PC-3 (cell line): Measurements from ENCODE around the gene ZNF423. TPM values are rescaled to one million over a fixed set of nuclear protein-coding genes. Genes with fewer than 3 reads are reported as not detected.

ENCODE experiments used
- ATAC-seq: fragments of 200-7000 bp; cut with Tn5 transposase; 2 replicates; pipeline ENCODE4 v1.9.1; 2020; ENCODE audit warnings: mild to moderate bottlenecking, moderate library complexity
- BruUV-seq: library from RNA; stranded (reverse); fragments of 400-500 nt; replicated peaks from 2 replicates; lab custom pipeline; 2021; lab: Mats Ljungman, UMichigan
- CTCF ChIA-PET: fragments of 300-600 bp; sonication (Branson Sonifier 250); formaldehyde crosslinking; loops from one replicate; lab custom pipeline; 2022; ENCODE audit warnings: antibody characterized with exemption; lab: Charles Lee
- POLR2A ChIA-PET: fragments of 300-600 bp; sonication (Branson Sonifier 250); formaldehyde crosslinking; loops from one replicate; lab custom pipeline; 2022; ENCODE audit warnings: antibody characterized with exemption; ENCODE audit not compliant: unreplicated experiment; lab: Charles Lee
- DNase-seq: peaks from one replicate; pipeline ENCODE4 v3.0.0-alpha.2; 2015
- H2AFZ ChIP-seq: fragments of 300-600 bp; sonication (generic); 2 replicates; pipeline ENCODE4 v1.6.0; 2016; ENCODE audit warnings: antibody characterized with exemption, low read length
- H3F3A ChIP-seq: fragments of 300-600 bp; sonication (generic); one replicate; pipeline ENCODE4 v1.6.0; 2017; ENCODE audit warnings: antibody characterized with exemption, low read length, control low read depth, mild to moderate bottlenecking; ENCODE audit not compliant: unreplicated experiment
- H3K27ac ChIP-seq: fragments of 300-600 bp; sonication (generic); 2 replicates; pipeline ENCODE4 v1.5.1; 2016; ENCODE audit warnings: mild to moderate bottlenecking, low read length
- H3K27me3 ChIP-seq: fragments of 300-600 bp; sonication (generic); 2 replicates; pipeline ENCODE4 v1.6.1; 2016; ENCODE audit warnings: low read length, mixed read lengths
- H3K36me3 ChIP-seq: fragments of 300-600 bp; sonication (generic); 2 replicates; pipeline ENCODE4 v1.6.1; 2016; ENCODE audit warnings: low read depth, mixed run types, low read length, mixed read lengths
- H3K4me1 ChIP-seq: fragments of 300-600 bp; sonication (generic); 2 replicates; pipeline ENCODE4 v1.5.1; 2016; ENCODE audit warnings: low read length; ENCODE audit not compliant: insufficient read depth
- H3K4me2 ChIP-seq: fragments of 300-600 bp; sonication (generic); 2 replicates; pipeline ENCODE4 v1.6.0; 2016; ENCODE audit warnings: low read length
- H3K4me3 ChIP-seq: fragments of 300-600 bp; sonication (generic); 2 replicates; pipeline ENCODE4 v1.5.1; 2016; ENCODE audit warnings: mild to moderate bottlenecking, low read length, mixed read lengths
- H3K79me2 ChIP-seq: fragments of 300-600 bp; sonication (generic); 2 replicates; pipeline ENCODE4 v1.6.1; 2017; ENCODE audit warnings: low read length, mixed read lengths
- H3K9ac ChIP-seq: fragments of 300-600 bp; sonication (generic); 2 replicates; pipeline ENCODE4 v1.6.0; 2016; ENCODE audit warnings: mild to moderate bottlenecking, low read length
- H3K9me2 ChIP-seq: fragments of 300-600 bp; sonication (generic); replicated peaks from 2 replicates; pipeline ENCODE4 v1.6.1; 2016; ENCODE audit warnings: mixed run types, low read length, mixed read lengths
- H3K9me3 ChIP-seq: fragments of 300-600 bp; sonication (generic); 2 replicates; pipeline ENCODE4 v1.6.1; 2016; ENCODE audit warnings: low read length, mixed read lengths
- H4K20me1 ChIP-seq: fragments of 300-600 bp; sonication (generic); 2 replicates; pipeline ENCODE4 v1.6.1; 2016; ENCODE audit warnings: low read length, mixed read lengths
- EZH2 ChIP-seq: fragments of 300-600 bp; sonication (generic); IDR thresholded peaks from one replicate; pipeline ENCODE4 v1.6.1; 2017; ENCODE audit warnings: antibody characterized with exemption, mild to moderate bottlenecking, low read length; ENCODE audit not compliant: unreplicated experiment
- EZH2phosphoT487 ChIP-seq: fragments of 300-600 bp; sonication (generic); IDR thresholded peaks from 2 replicates; pipeline ENCODE4 v1.6.1; 2018; ENCODE audit warnings: mild to moderate bottlenecking, antibody characterized with exemption, low read length, borderline replicate concordance
- intact Hi-C: fragments of 100-400 bp; cut with micrococcal nuclease; formaldehyde crosslinking; loops from 2 replicates; pipeline ENCODE4 v1.9.0; 2023
- total RNA-seq: library from RNA; depleted of rRNA; stranded (reverse); fragments of >200 nt; gene quantifications from 2 replicates; pipeline ENCODE4 v1.2.3, GENCODE V29; 2014
- TF ChIP-seq, protein P1 (sequence below): fragments of 300-600 bp; sonication (generic); conservative IDR thresholded peaks from 2 replicates; pipeline ENCODE4 v1.5.1; 2017; ENCODE audit warnings: antibody characterized with exemption, low read depth, mild to moderate bottlenecking, low read length

Gene ZNF423
- total RNA-seq, 1 experiment from 2014 or later, result not detected

DNA sequence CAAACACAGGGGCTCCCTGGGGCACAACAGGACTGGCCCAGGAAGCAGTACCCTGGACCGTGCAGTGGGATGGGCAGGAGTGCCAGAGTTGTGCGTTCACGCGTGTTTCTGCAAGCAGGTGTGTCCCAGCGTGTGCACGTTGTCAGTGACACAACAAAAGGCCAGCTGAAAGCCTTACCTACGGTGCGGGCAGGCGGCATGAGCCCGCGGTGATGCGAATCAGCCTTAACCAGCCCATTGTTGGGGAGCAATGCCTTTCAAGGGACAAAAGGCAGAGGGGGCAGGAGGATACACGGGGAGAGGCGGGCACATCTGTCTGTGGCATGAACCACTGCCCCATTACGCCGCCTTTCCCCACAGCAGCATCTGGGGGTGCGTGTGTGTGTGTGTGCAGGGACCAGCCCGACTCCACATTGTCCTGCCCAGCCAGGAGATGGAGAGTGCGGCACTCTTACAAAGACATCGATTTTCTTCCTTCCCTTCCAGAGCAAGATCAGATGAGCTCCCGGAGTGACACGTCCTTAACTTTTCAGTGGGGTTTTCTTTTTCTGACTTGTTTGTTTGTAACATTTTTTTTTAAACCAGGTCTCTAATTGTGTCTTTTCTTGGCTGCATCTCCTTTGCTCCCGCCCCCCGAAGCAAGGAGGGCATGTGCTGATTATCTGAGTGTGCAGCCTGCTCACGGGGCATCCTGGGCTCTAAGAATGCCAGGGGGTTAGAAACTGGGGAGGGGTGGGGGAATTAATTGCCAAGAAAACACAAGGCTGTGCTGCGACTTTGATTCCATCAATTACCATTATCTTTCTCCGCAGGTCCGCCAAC is 158.1 kb downstream of the ZNF423 start:
- ATAC-seq (no peak), DNase-seq (no peak)
- Histone ChIP-seq H3K27ac (no peak overlapping the region), H3K9ac (no peak overlapping the region), H3K79me2 (no peaks in the 10 kb centered on the region), H3F3A (no peaks in the 10 kb centered on the region), H3K9me3 (no peaks in the 10 kb centered on the region), H2AFZ (no peak overlapping the region), H3K36me3 (no peaks in the 10 kb centered on the region), H4K20me1 (no peaks in the 10 kb centered on the region), H3K9me2 (no peaks in the 10 kb centered on the region), H3K4me2 (no peak overlapping the region), H3K4me1 (no peaks in the 10 kb centered on the region), H3K27me3 (peaks cover 30% of the 10 kb centered on the region), H3K4me3 (no peak overlapping the region)
- CTCF ChIA-PET, result no interaction called here
- POLR2A ChIA-PET, result no interaction called here
- BruUV-seq, result no TSS peak
- intact Hi-C loops, result no loop called here
- TF ChIP-seq EZH2 (no peak), EZH2phosphoT487 (no peak)
- TF ChIP-seq, protein P1, sequence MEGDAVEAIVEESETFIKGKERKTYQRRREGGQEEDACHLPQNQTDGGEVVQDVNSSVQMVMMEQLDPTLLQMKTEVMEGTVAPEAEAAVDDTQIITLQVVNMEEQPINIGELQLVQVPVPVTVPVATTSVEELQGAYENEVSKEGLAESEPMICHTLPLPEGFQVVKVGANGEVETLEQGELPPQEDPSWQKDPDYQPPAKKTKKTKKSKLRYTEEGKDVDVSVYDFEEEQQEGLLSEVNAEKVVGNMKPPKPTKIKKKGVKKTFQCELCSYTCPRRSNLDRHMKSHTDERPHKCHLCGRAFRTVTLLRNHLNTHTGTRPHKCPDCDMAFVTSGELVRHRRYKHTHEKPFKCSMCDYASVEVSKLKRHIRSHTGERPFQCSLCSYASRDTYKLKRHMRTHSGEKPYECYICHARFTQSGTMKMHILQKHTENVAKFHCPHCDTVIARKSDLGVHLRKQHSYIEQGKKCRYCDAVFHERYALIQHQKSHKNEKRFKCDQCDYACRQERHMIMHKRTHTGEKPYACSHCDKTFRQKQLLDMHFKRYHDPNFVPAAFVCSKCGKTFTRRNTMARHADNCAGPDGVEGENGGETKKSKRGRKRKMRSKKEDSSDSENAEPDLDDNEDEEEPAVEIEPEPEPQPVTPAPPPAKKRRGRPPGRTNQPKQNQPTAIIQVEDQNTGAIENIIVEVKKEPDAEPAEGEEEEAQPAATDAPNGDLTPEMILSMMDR, result no peak

GRCh38 chr16:49696414-49697101 is 159.4 kb downstream of the ZNF423 start:
- ATAC-seq, result no peak

More at GRCh38 chr16:49696414-49697101, 159.4 kb downstream of the ZNF423 start:
- no peak overlapping the region for H3K9ac ChIP-seq
- TF ChIP-seq EZH2phosphoT487, result no peak
- TF ChIP-seq, protein P1, result no peak
- TF ChIP-seq EZH2, result no peak
- no peak for DNase-seq
- H3K27me3 ChIP-seq, result peaks cover 31% of the 10 kb centered on the region
- no peaks in the 10 kb centered on the region for H3K9me2 ChIP-seq
- H3K79me2 ChIP-seq, result no peaks in the 10 kb centered on the region
- H3F3A ChIP-seq, result no peaks in the 10 kb centered on the region
- H2AFZ ChIP-seq, result no peak overlapping the region
- intact Hi-C loops, result no loop called here
- CTCF ChIA-PET, result no interaction called here
- no TSS peak for BruUV-seq
- POLR2A ChIA-PET, result no interaction called here
- no peaks in the 10 kb centered on the region for H3K9me3 ChIP-seq
- no peak overlapping the region for H3K4me3 ChIP-seq
- no peaks in the 10 kb centered on the region for H3K4me1 ChIP-seq
- H3K27ac ChIP-seq, result no peak overlapping the region
- H4K20me1 ChIP-seq, result no peaks in the 10 kb centered on the region
- H3K4me2 ChIP-seq, result no peak overlapping the region
- no peaks in the 10 kb centered on the region for H3K36me3 ChIP-seq
